ENCODE data around the gene RXRA. TPM values are rescaled to one million over a fixed set of nuclear protein-coding genes. Genes with fewer than 3 reads are reported as not detected.

The RXRA gene
- total and polyA plus RNA-seq, 10 of the 15 experiments (the other 5 are each of a cell fraction or from before 2014, with no cell fraction given) = 0.89 to 36.8 (median 11.1) TPM

GRCh38 chr9:134381671-134382516, 55.6 kb downstream of the RXRA start (continued):
- TF ChIP-seq SMC3 (IDR thresholded peaks at IDR 0.05; ENCODE audit: borderline replicate concordance, low read length) (no peak; the same call in 1 of the 2 replicates), EGR1 (IDR thresholded peaks at IDR 0.05; ENCODE audit: borderline replicate concordance in 1 of 2, low read depth in 2 of 2, low read length in 2 of 2) (no peak), FOXK2 (IDR thresholded peaks at IDR 0.05) (no peak), ZBED1 (IDR thresholded peaks at IDR 0.05; ENCODE audit: borderline replicate concordance) (no peak), TCF12 (IDR thresholded peaks at IDR 0.05; ENCODE audit: low read depth, low read length) (no peak), TAF1 (IDR thresholded peaks at IDR 0.05; ENCODE audit: borderline replicate concordance, low read depth, low read length) (no peak), TCF3 (IDR thresholded peaks at IDR 0.05; ENCODE audit: borderline replicate concordance, insufficient read depth, low read depth, low read length) (no peak), USF2 (IDR thresholded peaks at IDR 0.05; ENCODE audit: borderline replicate concordance, low read depth, low read length) (no peak), MYB (IDR thresholded peaks at IDR 0.05; ENCODE audit: borderline replicate concordance, low read depth, low read length) (no peak), MXI1 (IDR thresholded peaks at IDR 0.05; ENCODE audit: low read depth, low read length) (no peak)
- TF ChIP-seq, protein P1, sequence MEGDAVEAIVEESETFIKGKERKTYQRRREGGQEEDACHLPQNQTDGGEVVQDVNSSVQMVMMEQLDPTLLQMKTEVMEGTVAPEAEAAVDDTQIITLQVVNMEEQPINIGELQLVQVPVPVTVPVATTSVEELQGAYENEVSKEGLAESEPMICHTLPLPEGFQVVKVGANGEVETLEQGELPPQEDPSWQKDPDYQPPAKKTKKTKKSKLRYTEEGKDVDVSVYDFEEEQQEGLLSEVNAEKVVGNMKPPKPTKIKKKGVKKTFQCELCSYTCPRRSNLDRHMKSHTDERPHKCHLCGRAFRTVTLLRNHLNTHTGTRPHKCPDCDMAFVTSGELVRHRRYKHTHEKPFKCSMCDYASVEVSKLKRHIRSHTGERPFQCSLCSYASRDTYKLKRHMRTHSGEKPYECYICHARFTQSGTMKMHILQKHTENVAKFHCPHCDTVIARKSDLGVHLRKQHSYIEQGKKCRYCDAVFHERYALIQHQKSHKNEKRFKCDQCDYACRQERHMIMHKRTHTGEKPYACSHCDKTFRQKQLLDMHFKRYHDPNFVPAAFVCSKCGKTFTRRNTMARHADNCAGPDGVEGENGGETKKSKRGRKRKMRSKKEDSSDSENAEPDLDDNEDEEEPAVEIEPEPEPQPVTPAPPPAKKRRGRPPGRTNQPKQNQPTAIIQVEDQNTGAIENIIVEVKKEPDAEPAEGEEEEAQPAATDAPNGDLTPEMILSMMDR (IDR thresholded peaks at IDR 0.05 in 2 of 3, conservative IDR thresholded peaks at IDR 0.05 in 1 of 3; ENCODE audit: control insufficient read depth in 2 of 3, extremely low read depth in 1 of 3, insufficient read depth in 1 of 3, low read depth in 3 of 3, low read length in 3 of 3) = peak; percentile 9 to 59 (median 47); a peak in 5 of 6 replicates
- TF ChIP-seq, protein P2, sequence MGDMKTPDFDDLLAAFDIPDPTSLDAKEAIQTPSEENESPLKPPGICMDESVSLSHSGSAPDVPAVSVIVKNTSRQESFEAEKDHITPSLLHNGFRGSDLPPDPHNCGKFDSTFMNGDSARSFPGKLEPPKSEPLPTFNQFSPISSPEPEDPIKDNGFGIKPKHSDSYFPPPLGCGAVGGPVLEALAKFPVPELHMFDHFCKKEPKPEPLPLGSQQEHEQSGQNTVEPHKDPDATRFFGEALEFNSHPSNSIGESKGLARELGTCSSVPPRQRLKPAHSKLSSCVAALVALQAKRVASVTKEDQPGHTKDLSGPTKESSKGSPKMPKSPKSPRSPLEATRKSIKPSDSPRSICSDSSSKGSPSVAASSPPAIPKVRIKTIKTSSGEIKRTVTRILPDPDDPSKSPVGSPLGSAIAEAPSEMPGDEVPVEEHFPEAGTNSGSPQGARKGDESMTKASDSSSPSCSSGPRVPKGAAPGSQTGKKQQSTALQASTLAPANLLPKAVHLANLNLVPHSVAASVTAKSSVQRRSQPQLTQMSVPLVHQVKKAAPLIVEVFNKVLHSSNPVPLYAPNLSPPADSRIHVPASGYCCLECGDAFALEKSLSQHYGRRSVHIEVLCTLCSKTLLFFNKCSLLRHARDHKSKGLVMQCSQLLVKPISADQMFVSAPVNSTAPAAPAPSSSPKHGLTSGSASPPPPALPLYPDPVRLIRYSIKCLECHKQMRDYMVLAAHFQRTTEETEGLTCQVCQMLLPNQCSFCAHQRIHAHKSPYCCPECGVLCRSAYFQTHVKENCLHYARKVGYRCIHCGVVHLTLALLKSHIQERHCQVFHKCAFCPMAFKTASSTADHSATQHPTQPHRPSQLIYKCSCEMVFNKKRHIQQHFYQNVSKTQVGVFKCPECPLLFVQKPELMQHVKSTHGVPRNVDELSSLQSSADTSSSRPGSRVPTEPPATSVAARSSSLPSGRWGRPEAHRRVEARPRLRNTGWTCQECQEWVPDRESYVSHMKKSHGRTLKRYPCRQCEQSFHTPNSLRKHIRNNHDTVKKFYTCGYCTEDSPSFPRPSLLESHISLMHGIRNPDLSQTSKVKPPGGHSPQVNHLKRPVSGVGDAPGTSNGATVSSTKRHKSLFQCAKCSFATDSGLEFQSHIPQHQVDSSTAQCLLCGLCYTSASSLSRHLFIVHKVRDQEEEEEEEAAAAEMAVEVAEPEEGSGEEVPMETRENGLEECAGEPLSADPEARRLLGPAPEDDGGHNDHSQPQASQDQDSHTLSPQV (IDR thresholded peaks at IDR 0.05) = no peak

Measured in GM12878 (cell line).